AG04450 (cell line): ENCODE results near the gene ST6GALNAC3. TPM values are rescaled to one million over a fixed set of nuclear protein-coding genes. Genes with fewer than 3 reads are reported as not detected.

Source experiments
- CTCF ChIA-PET: fragments of 300-600, 350-600 bp; formaldehyde crosslinking; extraction: SDS; loops from one replicate; lab custom pipeline; 2022; ENCODE audit warnings: antibody characterized with exemption, inconsistent platforms; lab: Charles Lee
- POLR2A ChIA-PET: fragments of 350-600 bp; formaldehyde crosslinking; extraction: SDS; loops from one replicate; lab custom pipeline; 2021; ENCODE audit warnings: antibody characterized with exemption, inconsistent platforms; lab: Yijun Ruan, JAX
- DNase-seq: peaks from one replicate; pipeline ENCODE4 v3.0.0-alpha.2; 2011; ENCODE audit warnings: low read depth, low spot score
- H3K27ac ChIP-seq: one replicate; pipeline ENCODE4 v1.5.1; 2012; ENCODE audit warnings: low read depth, low read length, control low read depth
- H3K27me3 ChIP-seq: one replicate; pipeline ENCODE4 v1.6.0; 2012; ENCODE audit warnings: low read length; ENCODE audit not compliant: control insufficient read depth, insufficient read depth
- H3K4me3 ChIP-seq: 2 replicates; pipeline ENCODE4 v1.5.1; 2011; ENCODE audit warnings: mild to moderate bottlenecking, low read depth, low read length, control low read depth
- H3K9me3 ChIP-seq: 2 replicates; pipeline ENCODE4 v1.5.1; 2012; ENCODE audit warnings: low read length; ENCODE audit not compliant: control insufficient read depth, insufficient read depth
- CTCF ChIP-seq: IDR thresholded peaks from 2 replicates; pipeline ENCODE4 v1.5.1; 2011; ENCODE audit warnings: low read depth, low read length, control low read depth, inconsistent platforms
- polyA plus RNA-seq: library from polyadenylated mRNA; depleted of rRNA; stranded (reverse); fragments of >200 nt; gene quantifications from 2 replicates; pipeline ENCODE4 v1.2.3, GENCODE V29; 2011

Gene ST6GALNAC3
- polyA plus RNA-seq, 1 experiment: 2.1 TPM

GRCh38 chr1:76278711-76279100 lies 204.2 kb downstream of the ST6GALNAC3 start:
- ChIA-PET POLR2A (no interaction called here), CTCF (no interaction called here)
- H3K9me3 ChIP-seq: no peaks in the 10 kb centered on the region
- DNase-seq: no peak
- no peak overlapping the region for H3K27ac ChIP-seq
- no peaks in the 10 kb centered on the region for H3K27me3 ChIP-seq
- H3K4me3 ChIP-seq: no peak overlapping the region
- no peak for TF ChIP-seq CTCF

- Histone ChIP-seq H3K27ac (no peak overlapping the region), H3K9me3 (no peaks in the 10 kb centered on the region), H3K4me3 (no peak overlapping the region), H3K27me3 (no peaks in the 10 kb centered on the region)
- ChIA-PET CTCF (no interaction called here), POLR2A (no interaction called here)
- no peak for TF ChIP-seq CTCF
- DNase-seq: no peak
Observed at GRCh38 chr1:76279101-76279748, 204.7 kb downstream of the ST6GALNAC3 start.

- Histone ChIP-seq H3K27me3 (no peaks in the 10 kb centered on the region), H3K4me3 (no peak overlapping the region), H3K9me3 (no peaks in the 10 kb centered on the region), H3K27ac (no peak overlapping the region)
- no peak for DNase-seq
- no peak for TF ChIP-seq CTCF
- CTCF ChIA-PET: no interaction called here
- POLR2A ChIA-PET: no interaction called here
Observed at GRCh38 chr1:76281306-76281705, 206.8 kb downstream of the ST6GALNAC3 start.

GRCh38 chr1:76284842-76285241 lies 210.3 kb downstream of the ST6GALNAC3 start:
- Histone ChIP-seq H3K27me3 (no peaks in the 10 kb centered on the region), H3K4me3 (no peak overlapping the region), H3K27ac (no peak overlapping the region), H3K9me3 (no peaks in the 10 kb centered on the region)
- DNase-seq: no peak
- ChIA-PET POLR2A (no interaction called here), CTCF (no interaction called here)
- no peak for TF ChIP-seq CTCF

- Histone ChIP-seq H3K9me3 (no peaks in the 10 kb centered on the region), H3K4me3 (no peak overlapping the region), H3K27ac (no peak overlapping the region), H3K27me3 (no peaks in the 10 kb centered on the region)
- no peak for TF ChIP-seq CTCF
- DNase-seq: no peak
- ChIA-PET POLR2A (no interaction called here), CTCF (no interaction called here)
Observed at GRCh38 chr1:76285578-76286135, 211.1 kb downstream of the ST6GALNAC3 start.
